Stimulated activated CD4-positive, alpha-beta T cell treated with anti-CD3 and anti-CD28 coated beads, Interleukin-2, amount 100 ng/mL, for 48 hours (primary cell): ENCODE results near the gene PTTG1IP.

Source experiments
- DNase-seq, 2 donors: peaks; one replicate each; pipeline ENCODE4 v3.0.0-alpha.2; 2020

PTTG1IP gene

DNA sequence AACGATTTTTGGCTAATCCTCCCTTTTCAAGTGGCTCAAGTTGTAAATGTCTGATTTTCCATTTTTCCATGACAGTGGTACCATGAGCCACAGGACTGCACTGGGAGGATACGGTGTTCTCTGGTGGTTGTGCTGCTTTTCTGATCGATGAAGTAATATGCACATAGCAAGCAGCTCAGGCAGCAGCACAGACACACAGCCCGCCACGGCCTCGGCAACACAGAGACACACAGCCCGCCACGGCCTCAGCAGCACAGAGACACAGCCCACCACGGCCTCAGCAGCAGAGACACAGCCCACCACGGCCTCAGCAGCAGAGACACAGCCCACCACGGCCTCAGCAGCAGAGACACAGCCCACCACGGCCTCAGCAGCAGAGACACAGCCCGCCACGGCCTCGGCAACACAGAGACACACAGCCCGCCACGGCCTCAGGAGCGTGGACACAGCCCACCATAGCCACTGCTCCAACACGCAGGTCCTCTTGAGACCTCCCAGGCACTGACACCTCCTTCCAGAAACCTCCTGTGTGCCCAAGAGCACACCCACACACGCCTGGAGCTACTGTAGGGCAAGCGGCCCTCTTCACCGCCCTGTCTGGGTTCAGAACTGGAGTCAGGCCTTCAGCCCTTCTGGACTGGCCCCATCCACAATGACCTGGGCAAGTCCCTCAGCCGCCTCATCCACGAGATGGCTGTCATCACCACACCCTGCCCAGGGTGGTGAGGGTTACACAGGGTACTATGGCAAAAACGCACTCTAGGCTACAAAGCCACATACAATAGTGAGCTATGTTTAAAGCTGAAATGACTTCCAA is 10.4 kb downstream of the PTTG1IP start:
- no peak for DNase-seq

DNA sequence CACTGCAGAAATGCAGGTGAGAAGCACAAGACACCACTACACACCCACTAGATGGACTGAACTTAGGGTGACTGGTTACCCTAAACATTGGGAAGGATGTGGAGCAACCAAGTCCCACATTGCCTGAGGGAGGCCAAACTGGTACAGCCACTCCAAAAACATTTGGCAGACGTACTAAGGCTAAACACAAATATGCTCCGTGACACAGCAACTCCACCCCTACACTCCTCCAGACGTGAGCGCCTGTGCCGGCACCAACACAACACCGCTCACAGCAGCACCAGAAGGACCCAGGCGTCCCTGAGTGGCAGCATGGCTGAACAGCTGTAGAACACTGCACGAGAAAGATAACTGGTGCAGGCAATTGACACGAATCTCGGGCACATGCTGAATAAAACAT is 14.7 kb downstream of the PTTG1IP start:
- no peak for DNase-seq

DNA sequence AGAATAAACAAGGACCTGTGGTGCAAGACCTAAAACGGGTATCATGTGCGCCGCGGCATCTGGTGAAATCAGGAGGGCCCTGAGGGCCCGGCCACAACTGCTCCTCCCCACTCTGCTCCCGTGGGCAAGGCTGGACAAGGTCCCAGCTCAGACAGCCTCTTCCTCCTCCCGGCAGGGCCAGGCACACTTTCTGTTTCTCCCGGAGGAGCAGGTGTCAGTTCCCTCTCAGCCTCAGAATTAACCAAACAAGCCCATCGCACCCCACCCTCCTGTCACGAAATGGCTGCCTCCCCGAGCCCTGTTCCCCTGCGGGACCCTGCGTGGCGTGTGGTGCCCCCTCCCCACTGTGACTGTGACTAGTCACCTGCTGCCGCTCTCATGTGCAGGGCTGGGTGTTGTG is 15.2 kb downstream of the PTTG1IP start:
- no peak for DNase-seq

DNA sequence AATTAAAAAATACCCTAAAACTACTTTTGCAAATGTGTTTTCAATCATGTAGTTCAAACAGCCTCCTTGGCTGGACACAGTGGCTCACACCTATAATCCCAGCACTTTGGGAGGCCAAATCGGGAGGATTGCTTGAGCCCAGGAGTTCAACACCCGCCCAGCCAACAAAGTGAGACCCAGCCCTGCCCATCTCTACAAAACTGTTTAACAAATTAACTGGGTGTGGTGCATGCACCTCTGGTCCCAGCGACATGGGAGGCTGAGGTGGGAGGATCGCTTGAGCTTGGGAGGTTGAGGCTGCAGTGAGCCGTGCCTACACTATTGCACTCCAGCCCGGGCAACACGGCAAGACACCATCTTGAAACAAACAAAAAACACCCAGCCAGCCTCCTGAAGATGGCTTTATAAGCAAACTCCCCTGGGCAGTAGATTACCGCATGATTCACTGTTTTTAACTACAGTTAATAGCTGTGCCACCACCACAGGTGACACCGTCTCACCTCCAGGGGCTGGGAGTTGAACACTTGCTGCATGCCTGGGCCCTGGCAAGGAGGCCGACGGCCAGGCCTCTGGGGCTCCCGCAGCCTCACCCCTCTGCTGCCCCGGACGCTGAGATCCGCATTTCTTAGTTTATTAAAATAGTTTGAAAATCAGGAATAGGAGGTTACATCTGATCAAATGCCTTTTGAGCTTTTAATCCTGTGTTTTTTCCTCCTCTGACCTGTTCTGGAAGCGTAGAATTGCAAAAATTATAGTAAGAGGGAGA is 16.2 kb downstream of the PTTG1IP start:
- no peak for DNase-seq

DNA sequence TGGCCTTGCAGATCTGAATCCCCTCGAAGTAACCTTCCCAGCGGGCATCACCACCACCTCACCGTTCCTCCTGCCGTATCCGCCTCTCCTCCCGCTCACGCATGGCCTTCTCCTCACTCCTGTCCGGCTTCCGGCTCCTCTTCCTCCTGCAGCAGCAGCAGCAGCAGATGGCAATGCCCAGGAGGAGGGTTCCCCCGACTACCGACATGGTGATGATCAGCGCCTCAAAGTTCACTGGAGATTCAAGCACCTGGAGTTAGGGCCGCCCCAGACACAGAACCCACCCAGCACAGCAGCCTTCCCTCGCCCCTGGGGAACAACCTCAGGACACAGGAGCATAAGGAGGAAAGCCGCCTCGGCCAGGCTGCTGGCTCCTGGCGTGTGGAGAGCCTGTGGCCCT is 17.4 kb downstream of the PTTG1IP start:
- DNase-seq = no peak

DNA sequence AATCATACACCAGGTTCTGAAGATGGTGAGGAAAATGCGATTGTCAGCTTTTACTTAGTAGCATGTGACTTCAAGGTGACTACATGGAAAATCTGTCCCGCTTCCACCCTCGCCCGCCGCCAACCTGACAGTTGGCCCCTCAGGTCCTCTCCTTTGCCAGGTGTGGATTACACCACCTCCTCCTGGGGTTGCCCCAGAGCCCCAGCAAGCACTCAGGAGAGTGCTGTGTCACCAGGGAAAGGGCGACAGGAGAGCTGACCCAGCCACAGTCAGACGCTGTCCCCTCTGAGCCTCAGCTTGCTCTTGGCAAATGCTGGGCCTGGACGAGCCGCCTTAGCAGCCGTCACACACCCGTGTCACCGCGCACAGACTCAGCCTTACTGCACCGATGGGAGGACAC is 17.9 kb downstream of the PTTG1IP start:
- no peak for DNase-seq

DNA sequence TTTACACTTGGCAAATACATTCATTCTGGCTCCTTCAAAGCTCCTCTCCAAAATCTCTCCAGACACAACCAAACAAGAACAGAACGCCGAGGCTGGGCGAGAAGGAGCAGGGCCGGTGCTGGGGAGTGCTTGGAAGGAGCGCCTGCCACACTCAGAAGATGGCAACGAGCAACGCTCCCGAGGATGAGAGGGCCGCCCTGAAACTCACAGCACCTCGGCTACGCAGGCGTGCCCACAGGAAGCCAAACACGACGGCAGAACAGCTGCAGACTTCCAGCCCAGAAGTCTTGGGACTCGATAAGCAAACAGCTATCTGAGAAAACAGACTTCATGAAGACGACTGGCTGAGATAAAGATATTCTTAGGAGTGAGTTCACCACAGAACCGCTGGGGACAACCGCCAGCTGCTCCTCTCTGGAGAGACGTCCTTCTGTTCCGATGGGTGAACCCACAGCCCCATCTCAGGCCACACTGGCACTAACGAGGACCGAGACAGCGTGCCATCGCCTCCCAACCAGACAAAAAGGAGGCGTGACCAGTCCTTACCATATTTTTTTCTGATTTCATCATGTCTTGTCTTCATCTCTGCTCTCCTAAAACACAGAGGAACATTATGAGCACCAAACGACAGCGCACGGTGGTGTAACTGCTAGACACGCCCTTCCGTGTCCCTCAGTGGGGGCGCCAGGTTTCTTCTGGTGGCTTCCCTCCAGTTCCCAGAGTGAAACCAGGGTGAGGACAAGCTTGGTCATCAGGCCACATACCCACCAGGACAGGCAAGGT is 18.6 kb downstream of the PTTG1IP start:
- no peak for DNase-seq

DNA sequence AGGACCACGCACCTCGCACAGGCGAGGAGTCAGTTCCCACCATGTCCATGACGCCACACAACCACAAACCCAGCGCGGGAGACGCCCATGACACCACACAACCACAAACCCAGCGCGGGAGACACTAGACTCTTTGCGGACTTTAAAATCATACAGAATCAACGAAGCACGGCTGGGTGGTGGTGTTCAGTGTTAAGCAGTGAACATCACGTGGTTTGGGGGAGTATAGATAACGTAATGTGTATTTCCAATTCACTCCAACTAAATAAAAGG is 19.2 kb downstream of the PTTG1IP start:
- DNase-seq = no peak

DNA sequence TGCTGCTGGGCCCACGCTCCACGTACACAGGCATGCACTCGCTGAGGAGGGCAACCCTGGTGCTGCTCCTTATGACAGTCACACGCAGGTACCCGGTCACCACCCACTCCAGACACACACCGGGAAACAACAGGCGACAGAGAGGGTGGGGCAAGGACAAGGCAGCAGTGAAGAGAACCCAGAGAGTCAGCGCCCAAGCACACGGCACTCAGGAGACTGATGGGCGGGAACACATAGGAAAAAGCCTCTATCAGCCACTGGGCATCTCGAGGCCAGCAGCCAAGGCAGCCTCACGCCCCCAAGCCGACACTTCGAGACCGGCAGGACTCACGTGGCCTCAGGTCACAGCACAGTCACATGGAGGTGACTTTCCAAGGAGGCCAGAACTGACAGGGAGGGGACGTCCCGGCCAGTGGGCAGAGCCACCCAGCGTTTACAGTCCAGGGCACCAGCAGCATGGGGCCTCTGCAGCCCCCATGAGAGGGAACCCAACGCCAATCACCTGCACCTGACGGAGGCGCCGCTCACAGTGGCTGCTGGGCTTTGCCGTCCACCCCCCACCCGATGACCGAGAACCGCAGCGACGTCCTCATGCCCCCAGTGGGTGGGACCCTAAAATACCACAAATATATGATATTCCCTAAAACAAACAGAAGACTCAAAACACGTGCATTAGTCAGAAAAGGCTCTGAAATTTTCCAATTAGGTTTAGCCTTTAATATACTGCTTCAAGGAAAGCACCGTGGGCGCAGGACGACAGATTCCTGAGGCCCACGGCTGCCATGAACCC is 19.7 kb downstream of the PTTG1IP start:
- DNase-seq = no peak

DNA sequence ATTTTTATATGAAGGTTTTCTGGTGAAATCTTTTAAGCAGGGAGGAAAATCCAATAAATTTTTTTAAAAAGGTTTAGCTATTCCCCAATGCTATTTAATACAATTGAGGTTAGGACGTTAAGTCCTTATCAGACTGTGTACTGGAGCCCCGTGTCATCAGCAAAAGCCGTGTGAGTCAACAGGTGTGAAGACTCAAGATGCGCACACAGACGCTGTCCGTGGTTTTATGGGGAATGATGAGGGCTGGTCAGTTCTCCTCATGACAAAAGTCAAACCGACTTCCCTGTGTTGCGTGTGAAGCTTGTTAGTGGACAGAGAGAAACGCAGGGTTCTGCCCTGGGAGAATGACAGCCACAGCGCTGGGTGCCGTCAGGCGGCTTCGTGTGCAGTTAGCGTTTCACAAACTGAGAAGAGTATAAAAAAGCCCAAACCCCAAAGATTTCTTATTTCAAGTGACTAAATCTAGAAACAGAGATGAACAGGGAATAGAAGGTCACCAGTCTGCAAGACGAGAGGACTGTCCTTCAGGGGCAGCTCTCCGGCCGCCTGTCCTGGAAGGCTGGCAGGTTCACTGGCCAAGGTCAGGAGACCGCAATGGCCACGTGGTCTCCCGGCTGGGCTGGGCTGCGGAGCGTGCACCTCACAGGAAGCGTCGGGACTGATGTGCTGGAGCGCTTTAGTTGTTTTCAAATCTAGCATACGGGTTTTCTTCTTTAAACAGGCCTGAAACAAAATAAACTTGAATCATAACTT is 22.4 kb downstream of the PTTG1IP start:
- DNase-seq = no peak

DNA sequence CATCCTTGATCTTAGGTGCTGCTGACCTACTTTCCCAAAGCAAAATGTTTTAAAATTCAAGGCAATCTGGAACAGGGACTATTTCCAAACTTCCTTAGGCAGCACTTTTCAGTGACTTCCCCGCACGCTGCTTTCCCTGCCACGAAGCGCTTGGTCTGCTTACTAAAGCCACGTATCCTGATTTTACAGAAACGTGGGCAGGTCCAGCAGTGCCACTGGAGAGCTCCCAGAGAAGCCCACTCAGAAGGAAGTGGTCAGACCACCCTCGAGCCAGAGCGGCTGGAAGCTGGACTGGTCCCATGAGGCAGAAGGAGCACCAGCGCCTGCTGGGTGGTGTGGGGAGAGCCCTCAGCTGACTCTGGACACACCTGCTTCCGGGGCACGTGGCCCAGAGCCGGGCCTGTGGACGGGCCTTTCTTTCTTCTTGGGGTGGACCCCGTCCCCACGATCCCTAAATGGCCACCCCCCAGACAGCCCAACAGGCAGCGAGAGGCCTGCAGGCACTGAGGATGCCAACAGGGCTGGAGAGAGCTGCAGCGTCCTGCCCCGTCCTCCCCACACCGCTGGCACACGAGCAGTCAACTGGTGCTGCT is 23.2 kb downstream of the PTTG1IP start:
- no peak for DNase-seq

DNA sequence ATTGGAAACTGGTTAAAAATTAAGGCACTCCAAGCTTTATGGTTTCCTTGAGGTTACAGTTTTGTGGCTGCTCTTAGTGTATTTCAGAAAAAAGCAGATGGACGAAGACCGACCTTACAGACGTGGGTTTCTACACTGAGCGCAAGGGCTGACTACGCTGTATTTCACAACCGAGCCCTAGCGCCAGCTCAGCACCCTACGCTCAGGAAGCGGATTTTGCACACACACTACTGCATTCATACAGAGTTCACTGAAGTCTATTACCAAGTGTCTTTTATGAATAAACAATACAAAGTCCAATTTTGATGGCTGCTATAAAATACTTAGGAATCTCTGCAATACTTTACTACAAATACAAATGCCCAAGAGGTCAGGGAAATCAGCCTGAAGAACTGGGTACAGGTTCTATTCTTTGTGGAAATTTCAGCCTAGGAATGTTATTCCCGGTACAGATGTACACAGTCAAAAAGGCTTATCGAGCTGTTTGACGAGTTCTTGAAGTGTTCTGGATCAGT is 23.8 kb downstream of the PTTG1IP start:
- DNase-seq = no peak

DNA sequence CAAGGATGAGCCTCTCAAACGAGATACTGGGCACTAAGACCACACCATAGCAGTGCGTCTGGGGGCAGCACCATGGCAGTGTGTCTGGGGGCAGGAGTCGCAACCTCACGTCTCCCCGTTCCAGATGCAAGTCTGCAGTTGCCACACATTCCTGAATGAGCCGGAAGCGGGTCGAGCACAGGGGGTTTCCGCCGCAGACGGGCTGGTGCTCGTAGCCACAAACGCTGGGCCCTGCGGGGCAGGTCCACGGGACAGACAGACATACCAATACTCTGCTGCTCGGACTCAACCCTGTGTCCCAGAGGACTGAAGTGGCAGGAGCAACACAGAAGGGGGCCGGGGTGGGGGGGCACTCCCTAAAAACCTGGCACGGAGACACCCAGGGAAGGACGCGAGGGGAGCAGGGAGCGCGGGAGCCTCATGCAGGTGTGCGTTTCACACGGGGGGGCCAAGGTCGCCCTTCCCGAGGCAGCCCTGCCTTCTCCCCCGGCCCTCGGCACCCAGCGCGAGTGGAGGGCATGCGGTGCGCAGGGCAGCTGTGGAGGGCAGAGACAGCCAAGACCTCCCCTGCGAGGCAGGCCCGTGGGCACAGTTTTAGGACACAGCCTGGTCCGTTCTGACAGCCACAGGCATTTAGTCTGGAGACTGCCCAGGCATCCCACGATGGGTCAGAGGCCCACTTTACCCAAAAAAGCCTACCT is 24.5 kb downstream of the PTTG1IP start:
- DNase-seq = no peak

DNA sequence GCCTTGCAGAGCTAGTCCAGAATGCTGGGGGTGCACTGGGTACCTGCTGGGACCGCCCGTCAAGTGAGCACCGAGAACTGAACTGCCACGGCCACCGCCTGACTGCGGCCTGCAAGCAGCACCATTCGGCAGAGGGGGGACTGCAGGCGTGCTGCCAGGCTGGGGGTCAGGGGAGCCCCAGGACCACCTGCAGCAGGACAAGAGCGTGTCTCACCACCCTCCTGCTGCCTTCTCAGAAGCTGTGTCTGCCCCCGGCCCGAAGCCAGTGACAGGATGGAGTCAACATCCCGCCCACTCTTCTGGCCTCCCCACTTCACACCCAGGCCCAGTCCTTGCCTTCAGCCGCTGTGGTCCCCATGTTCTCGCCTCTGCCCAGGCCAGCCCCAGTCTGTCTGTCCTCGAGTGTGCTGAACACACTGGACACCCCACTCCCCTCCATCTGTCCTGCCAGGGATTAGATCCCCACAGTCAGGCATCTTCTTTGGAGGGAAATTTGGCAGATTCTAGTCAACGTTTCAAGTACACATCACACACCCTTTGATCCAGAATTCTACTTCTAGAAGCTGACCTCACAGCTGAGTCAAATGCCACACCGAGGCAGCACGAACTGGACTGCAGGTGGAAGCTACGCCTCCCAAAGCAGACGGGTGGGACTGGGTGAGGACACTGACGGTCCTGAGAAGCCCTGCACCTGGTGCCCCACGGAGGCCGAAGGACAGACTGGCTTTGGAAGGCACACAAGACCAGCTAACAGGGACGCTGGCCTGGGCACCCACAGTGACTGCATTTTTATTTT is 26.0 kb downstream of the PTTG1IP start:
- DNase-seq = no peak

DNA sequence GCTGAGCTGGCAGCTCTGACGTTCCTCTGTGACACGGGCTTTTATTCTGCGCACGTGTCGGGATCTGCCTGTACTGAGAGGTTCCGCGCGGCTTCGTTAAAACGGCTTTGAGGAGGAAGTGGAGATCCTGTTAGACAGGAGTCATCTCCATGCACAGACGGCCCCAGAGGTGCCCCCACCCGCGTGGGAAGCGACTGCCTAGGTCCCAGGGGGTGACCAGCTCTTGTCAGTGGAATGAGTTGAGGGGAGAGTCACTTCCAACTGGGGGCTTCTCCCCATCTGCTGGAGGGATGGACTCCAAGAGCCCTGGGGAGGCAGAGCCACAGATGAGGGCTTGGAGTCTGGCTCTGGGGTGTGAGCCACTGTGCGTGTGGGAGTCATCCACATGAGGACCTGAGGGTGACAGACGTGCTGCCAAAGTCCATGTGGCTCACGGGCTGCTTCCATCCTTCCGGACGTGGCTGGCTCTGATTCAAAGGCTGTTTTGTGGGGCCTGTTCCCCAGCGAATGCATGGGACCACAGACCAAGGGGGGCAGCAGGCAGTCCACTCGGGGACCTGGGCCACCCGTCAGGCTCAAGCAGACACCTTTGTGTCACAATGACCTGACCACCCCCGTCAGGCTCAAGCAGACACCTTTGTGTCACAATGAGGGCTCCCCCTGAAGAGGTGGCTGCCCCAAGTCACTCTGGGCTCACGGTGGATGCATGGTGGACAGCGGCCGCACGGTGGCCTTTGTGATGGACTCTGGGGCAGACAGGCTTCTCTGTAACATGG is 26.8 kb downstream of the PTTG1IP start:
- peak in 1 of 2 donors; percentile 34 for DNase-seq

DNA sequence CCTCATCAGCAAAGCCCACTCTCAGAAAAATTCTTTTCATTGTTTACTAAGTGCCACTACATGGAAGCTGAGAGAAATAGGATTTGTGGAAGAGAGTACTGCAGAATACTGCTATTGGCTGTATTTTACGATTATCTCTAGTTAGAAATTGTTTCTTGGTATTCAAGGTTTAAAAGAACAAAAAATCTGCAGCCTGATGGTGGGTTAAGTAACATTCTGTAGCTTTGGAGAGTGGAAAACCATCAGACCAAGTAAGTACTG is 27.3 kb downstream of the PTTG1IP start:
- no peak for DNase-seq

DNA sequence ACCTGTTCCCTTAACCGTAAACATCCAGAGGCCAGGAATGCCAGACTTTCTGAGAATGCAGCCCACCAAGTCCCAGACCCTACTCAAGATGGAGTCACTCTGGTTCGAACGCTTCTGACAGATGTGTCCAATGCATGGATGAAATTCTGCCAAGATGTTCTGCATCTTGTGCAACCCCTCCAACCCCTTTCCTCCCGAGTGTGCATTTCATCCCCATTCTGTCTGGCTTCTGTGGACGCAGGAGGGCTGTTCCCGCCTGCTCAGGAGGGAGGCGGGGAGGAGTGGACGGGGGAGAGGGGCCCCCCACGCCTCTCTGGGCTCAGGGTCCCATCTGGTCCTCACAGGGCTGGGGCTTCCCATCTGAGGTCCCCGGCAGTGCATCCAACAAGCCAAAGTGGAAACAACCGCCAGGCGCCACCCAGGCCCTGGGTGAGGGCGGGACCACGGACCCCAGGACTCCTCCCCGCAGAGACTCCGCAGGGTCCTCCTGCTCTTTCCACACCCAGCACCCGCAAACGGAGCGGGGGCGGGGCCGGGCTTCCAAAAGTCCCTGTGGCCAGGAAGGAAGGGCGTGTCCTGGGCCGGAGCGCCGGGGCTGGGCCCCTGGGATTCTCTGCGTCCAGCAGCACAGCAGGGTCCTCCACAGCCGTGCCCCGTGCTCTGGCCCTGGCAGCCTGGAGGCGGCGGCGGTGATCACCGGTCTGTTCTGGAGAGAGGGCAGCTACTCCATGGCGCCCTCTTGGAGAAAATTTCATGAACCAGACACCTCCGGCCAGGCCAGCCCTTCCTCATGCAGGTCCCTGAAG is 27.9 kb downstream of the PTTG1IP start:
- DNase-seq = peak; percentile 56 to 57

DNA sequence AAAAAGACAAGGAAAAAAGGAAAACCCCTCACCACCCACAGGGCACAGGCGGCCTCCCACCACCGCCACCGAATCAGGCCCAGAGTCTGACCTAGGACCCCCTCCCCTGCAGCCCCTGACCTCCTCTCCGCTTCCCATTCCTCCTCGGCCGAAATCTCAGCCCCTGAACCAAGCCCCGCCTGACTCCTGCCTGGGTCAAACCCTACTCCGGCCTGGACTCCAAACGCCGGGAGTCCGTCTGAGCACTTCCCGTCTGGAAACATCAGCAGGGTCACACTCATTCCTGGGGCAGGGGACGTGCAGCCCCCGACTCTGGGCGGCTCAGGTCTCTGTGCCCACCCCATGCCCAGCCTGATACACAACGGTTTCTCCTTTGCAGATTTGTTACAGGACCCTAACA is 29.2 kb downstream of the PTTG1IP start:
- no peak for DNase-seq
